Measurements from ENCODE around the gene GMDS. TPM values are rescaled to one million over a fixed set of nuclear protein-coding genes. Genes with fewer than 3 reads are reported as not detected.

The GMDS gene
- total and polyA plus RNA-seq, 2 donors (not counting 1 experiment from before 2014, with no cell fraction given), result 11.5 to 16.4 TPM

GRCh38 chr6:1747003-1747402, 498.4 kb downstream of the GMDS start:
- Histone ChIP-seq H3K9me3 (ENCODE audit: control extremely low read depth in 1 of 3, control insufficient read depth in 2 of 3, insufficient read depth in 1 of 3, low read length in 2 of 3) (peaks cover 0 to 11% (median 0%) of the 10 kb centered on the region in 3 donors), H4K20me1 (ENCODE audit: control insufficient read depth, insufficient read depth, low read length, poor library complexity, severe bottlenecking) (no peaks in the 10 kb centered on the region), H3K79me2 (ENCODE audit: control insufficient read depth, insufficient read depth, low read length) (no peaks in the 10 kb centered on the region), H3K4me1 (ENCODE audit: control insufficient read depth in 2 of 2, insufficient read depth in 2 of 2, low read length in 2 of 2) (no peaks in the 10 kb centered on the region), H3K27me3 (replicated peaks in 1 of 4; ENCODE audit: control extremely low read depth in 1 of 4, control insufficient read depth in 3 of 4, insufficient read depth in 4 of 4, low read length in 3 of 4) (no peaks in the 10 kb centered on the region), H2AFZ (ENCODE audit: insufficient read depth, low read depth, low read length, poor library complexity, severe bottlenecking) (no peak overlapping the region), H3K4me3 (ENCODE audit: control extremely low read depth in 1 of 5, extremely low read depth in 1 of 5, insufficient read depth in 1 of 5, low read depth in 2 of 5, low read length in 4 of 5) (no peak overlapping the region), H3K27ac (ENCODE audit: low read length in 2 of 2) (no peak overlapping the region), H3K36me3 (replicated peaks in 1 of 2; ENCODE audit: control extremely low read depth in 1 of 2, control insufficient read depth in 1 of 2, extremely low read depth in 1 of 2, insufficient read depth in 2 of 2, low read length in 1 of 2) (no peaks in the 10 kb centered on the region), H3K9ac (ENCODE audit: low read length) (no peak overlapping the region), H3K4me2 (replicated peaks; ENCODE audit: low read depth, low read length, poor library complexity, severe bottlenecking) (no peak overlapping the region)
- ATAC-seq (ENCODE audit: low read depth) (no peak), DNase-seq (no peak)
- Mint-ChIP-seq H3K27ac (no peak overlapping the region), H3K9me3 (ENCODE audit: insufficient read depth) (peaks cover 1% of the 10 kb centered on the region), H3K4me3 (no peak overlapping the region), H3K4me1 (no peaks in the 10 kb centered on the region), H3K27me3 (no peaks in the 10 kb centered on the region)
- ChIA-PET POLR2A (no interaction called here), CTCF (no interaction called here)
- no peak for TF ChIP-seq CTCF (IDR thresholded peaks at IDR 0.05)
- no peak for TF ChIP-seq EZH2 (IDR thresholded peaks at IDR 0.05; ENCODE audit: borderline replicate concordance, insufficient read depth, low read depth, low read length, poor library complexity, severe bottlenecking)
- no CpG with 5 or more reads among the region's 4 CpGs for WGBS (ENCODE audit: insufficient coverage)
- intact Hi-C loops (cut with micrococcal nuclease), result no loop called here

- H3K4me1 ChIP-seq (ENCODE audit: control insufficient read depth in 2 of 2, insufficient read depth in 2 of 2, low read length in 2 of 2), result peaks cover 0 to 5% of the 10 kb centered on the region in 2 donors
- intact Hi-C loops (cut with micrococcal nuclease), result no loop called here
- Mint-ChIP-seq H3K4me3 (no peak overlapping the region), H3K27ac (no peak overlapping the region), H3K9me3 (ENCODE audit: insufficient read depth) (no peaks in the 10 kb centered on the region), H3K4me1 (peaks cover 4% of the 10 kb centered on the region), H3K27me3 (no peaks in the 10 kb centered on the region)
- H3K27ac ChIP-seq (ENCODE audit: low read length in 2 of 2), result no peak overlapping the region
- H3K36me3 ChIP-seq (replicated peaks in 1 of 2; ENCODE audit: control extremely low read depth in 1 of 2, control insufficient read depth in 1 of 2, extremely low read depth in 1 of 2, insufficient read depth in 2 of 2, low read length in 1 of 2), result no peaks in the 10 kb centered on the region
- no peak overlapping the region for H3K9ac ChIP-seq (ENCODE audit: low read length)
- H3K4me3 ChIP-seq (ENCODE audit: control extremely low read depth in 1 of 5, extremely low read depth in 1 of 5, insufficient read depth in 1 of 5, low read depth in 2 of 5, low read length in 4 of 5), result no peak overlapping the region
- no peak overlapping the region for H2AFZ ChIP-seq (ENCODE audit: insufficient read depth, low read depth, low read length, poor library complexity, severe bottlenecking)
- TF ChIP-seq CTCF (IDR thresholded peaks at IDR 0.05) (no peak), EZH2 (IDR thresholded peaks at IDR 0.05; ENCODE audit: borderline replicate concordance, insufficient read depth, low read depth, low read length, poor library complexity, severe bottlenecking) (no peak)
- 89% methylated on average over 7 of the region's 8 CpGs for WGBS (ENCODE audit: insufficient coverage)
- H3K79me2 ChIP-seq (ENCODE audit: control insufficient read depth, insufficient read depth, low read length), result no peaks in the 10 kb centered on the region
- H3K9me3 ChIP-seq (ENCODE audit: control extremely low read depth in 1 of 3, control insufficient read depth in 2 of 3, insufficient read depth in 1 of 3, low read length in 2 of 3), result peaks cover 0 to 4% (median 0%) of the 10 kb centered on the region in 3 donors
- H3K4me2 ChIP-seq (replicated peaks; ENCODE audit: low read depth, low read length, poor library complexity, severe bottlenecking), result no peak overlapping the region
- CTCF ChIA-PET, result no interaction called here
- ATAC-seq (ENCODE audit: low read depth), result no peak
- POLR2A ChIA-PET, result no interaction called here
- no peaks in the 10 kb centered on the region for H3K27me3 ChIP-seq (replicated peaks in 1 of 4; ENCODE audit: control extremely low read depth in 1 of 4, control insufficient read depth in 3 of 4, insufficient read depth in 4 of 4, low read length in 3 of 4)
- DNase-seq, result no peak
- H4K20me1 ChIP-seq (ENCODE audit: control insufficient read depth, insufficient read depth, low read length, poor library complexity, severe bottlenecking), result no peaks in the 10 kb centered on the region
Measured at GRCh38 chr6:1745814-1746213, 499.6 kb downstream of the GMDS start.
